H1 (cell line): ENCODE results near the gene ST6GALNAC4. TPM values are rescaled to one million over a fixed set of nuclear protein-coding genes. Genes with fewer than 3 reads are reported as not detected.
A peak's percentile ranks its signal among the peaks of the same experiment; 100 is the strongest.

Experiments
- CTCF ChIA-PET: fragments of 300-600 bp; sonication (Branson Sonifier 250); formaldehyde crosslinking; loops from one replicate; lab custom pipeline; 2021; ENCODE audit not compliant: partially characterized antibody; lab: Charles Lee
- POLR2A ChIA-PET: fragments of 300-600 bp; sonication (Branson Sonifier 250); formaldehyde crosslinking; loops from one replicate; lab custom pipeline; 2021; ENCODE audit warnings: inconsistent platforms; ENCODE audit not compliant: partially characterized antibody; lab: Charles Lee
- DNase-seq, 2 experiments: peaks; one replicate each; pipeline versions ENCODE4 v3.0.0 to v3.0.0-alpha.2; 2010 to 2022; ENCODE audit warnings: low spot score in 2 of 2, low read depth in 1 of 2, mixed read lengths in 1 of 2
- FAIRE-seq: peaks from 2 replicates; lab custom pipeline; 2011; peaks lifted over from hg19 to GRCh38; lab: Jason Lieb, UNC
- H2AFZ ChIP-seq: 2 replicates; pipeline ENCODE4 v1.8.1; 2012; ENCODE audit warnings: low read length, inconsistent platforms
- H2AK5ac ChIP-seq: 2 replicates; pipeline ENCODE4 v1.6.1; 2013; ENCODE audit warnings: low read depth, low read length
- H2BK120ac ChIP-seq: replicated peaks from 2 replicates; pipeline ENCODE3; 2013; ENCODE audit warnings: low read depth, low read length, inconsistent platforms
- H2BK12ac ChIP-seq: 2 replicates; pipeline ENCODE4 v1.6.1; 2013; ENCODE audit warnings: low read depth, low read length
- H2BK15ac ChIP-seq: 2 replicates; pipeline ENCODE4 v1.6.1; 2013; ENCODE audit warnings: low read length
- H2BK20ac ChIP-seq: 2 replicates; pipeline ENCODE4 v1.6.1; 2013; ENCODE audit warnings: low read length
- H2BK5ac ChIP-seq: 2 replicates; pipeline ENCODE4 v1.6.1; 2013; ENCODE audit warnings: low read depth, low read length
- H3K14ac ChIP-seq: 2 replicates; pipeline ENCODE4 v1.6.1; 2013; ENCODE audit warnings: inconsistent platforms; ENCODE audit not compliant: insufficient read length
- H3K18ac ChIP-seq: 2 replicates; pipeline ENCODE4 v1.6.1; 2013; ENCODE audit warnings: low read length; ENCODE audit errors: extremely low read depth
- H3K23ac ChIP-seq: 2 replicates; pipeline ENCODE4 v1.6.1; 2013; ENCODE audit warnings: inconsistent platforms; ENCODE audit not compliant: insufficient read length
- H3K23me2 ChIP-seq: 2 replicates; pipeline ENCODE4 v1.6.1; 2013; ENCODE audit warnings: low read depth, low read length
- H3K27ac ChIP-seq: 2 replicates; pipeline ENCODE4 v1.6.1; 2011; ENCODE audit warnings: low read depth, low read length, inconsistent platforms
- H3K27me3 ChIP-seq, 4 experiments: replicated peaks in 1 of 4; 1 replicate in 1 of 4; 2 replicates in 3 of 4; pipeline versions ENCODE4 v1.6.1 to v1.8.1; 2011 to 2013; ENCODE audit warnings: low read length in 3 of 4, mild to moderate bottlenecking in 3 of 4, inconsistent platforms in 2 of 4, mixed read lengths in 2 of 4, moderate library complexity in 1 of 4; ENCODE audit not compliant: control insufficient read depth in 3 of 4, insufficient read depth in 3 of 4; ENCODE audit errors: extremely low read depth in 1 of 4
- H3K36me3 ChIP-seq, 4 experiments: 2 replicates each; pipeline versions ENCODE4 v1.6.1 to v1.8.1; 2011 to 2013; ENCODE audit warnings: mild to moderate bottlenecking in 4 of 4, low read length in 3 of 4, moderate library complexity in 2 of 4, control low read depth in 1 of 4, inconsistent platforms in 1 of 4; ENCODE audit not compliant: insufficient read depth in 4 of 4, control insufficient read depth in 2 of 4
- H3K4ac ChIP-seq: replicated peaks from 2 replicates; pipeline ENCODE3; 2013; ENCODE audit warnings: low read length, low read depth, mixed read lengths, inconsistent platforms; ENCODE audit not compliant: insufficient read length
- H3K4me1 ChIP-seq, 4 experiments: replicated peaks in 1 of 4; 1 replicate in 1 of 4; 2 replicates in 3 of 4; pipeline versions ENCODE4 v1.6.1 to v1.8.1; 2011 to 2013; ENCODE audit warnings: low read length in 3 of 4, inconsistent platforms in 2 of 4, mixed read lengths in 1 of 4; ENCODE audit not compliant: insufficient read depth in 4 of 4, control insufficient read depth in 3 of 4
- H3K4me2 ChIP-seq, 2 experiments: 2 replicates each; pipeline versions ENCODE4 v1.6.1 to v1.8.1; 2011 to 2013; ENCODE audit warnings: low read depth in 2 of 2, low read length in 2 of 2, control low read depth in 1 of 2, inconsistent platforms in 1 of 2, mild to moderate bottlenecking in 1 of 2; ENCODE audit not compliant: insufficient read depth in 1 of 2
- H3K4me3 ChIP-seq, 4 experiments: fragments of 200-600, 300-600 bp in 1 of 4; sonication (generic), shearing (Covaris generic), sonication (Bioruptor Twin) in 1 of 4; 2 replicates each; pipeline versions ENCODE4 v1.5.1 to v1.8.1; 2011 to 2016; ENCODE audit warnings: low read length in 4 of 4, low read depth in 3 of 4, control low read depth in 2 of 4, inconsistent platforms in 2 of 4, mild to moderate bottlenecking in 2 of 4, mixed read lengths in 1 of 4, moderate library complexity in 1 of 4; ENCODE audit not compliant: insufficient read depth in 2 of 4; ENCODE audit errors: extremely low read depth in 1 of 4
- H3K56ac ChIP-seq: replicated peaks from 2 replicates; pipeline ENCODE3; 2013; ENCODE audit warnings: low read depth, mild to moderate bottlenecking, mixed read lengths, low read length, inconsistent platforms; ENCODE audit not compliant: insufficient read length
- H3K79me1 ChIP-seq: 2 replicates; pipeline ENCODE4 v1.6.1; 2013; ENCODE audit warnings: low read depth, low read length, control low read depth
- H3K79me2 ChIP-seq, 2 experiments: 2 replicates each; pipeline versions ENCODE4 v1.6.1 to v1.8.1; 2012 to 2013; ENCODE audit warnings: low read length in 2 of 2, mild to moderate bottlenecking in 2 of 2, inconsistent platforms in 1 of 2; ENCODE audit not compliant: insufficient read depth in 2 of 2, control insufficient read depth in 1 of 2
- H3K9ac ChIP-seq, 4 experiments: replicated peaks in 1 of 4; 1 replicate in 1 of 4; 2 replicates in 3 of 4; pipeline versions ENCODE4 v1.6.1 to v1.8.1; 2011 to 2013; ENCODE audit warnings: low read depth in 3 of 4, low read length in 3 of 4, control low read depth in 2 of 4, mild to moderate bottlenecking in 2 of 4, moderate library complexity in 2 of 4, inconsistent platforms in 1 of 4; ENCODE audit errors: extremely low read depth in 1 of 4
- H3K9me3 ChIP-seq, 2 experiments: 2 replicates each; pipeline versions ENCODE4 v1.6.1 to v1.8.1; 2012 to 2013; ENCODE audit warnings: mild to moderate bottlenecking in 2 of 2, moderate library complexity in 2 of 2, control low read depth in 1 of 2, inconsistent platforms in 1 of 2, low read depth in 1 of 2, low read length in 1 of 2, mixed read lengths in 1 of 2; ENCODE audit not compliant: insufficient read depth in 2 of 2
- H4K20me1 ChIP-seq, 2 experiments: replicated peaks in 1 of 2; 2 replicates each; pipeline versions ENCODE3 to v1.8.1; 2011 to 2013; ENCODE audit warnings: inconsistent platforms in 2 of 2, low read length in 2 of 2, mild to moderate bottlenecking in 1 of 2; ENCODE audit not compliant: insufficient read depth in 2 of 2, control insufficient read depth in 1 of 2
- H4K5ac ChIP-seq: 2 replicates; pipeline ENCODE4 v1.6.1; 2013; ENCODE audit warnings: low read length, low read depth, mixed read lengths, inconsistent platforms; ENCODE audit not compliant: insufficient read length
- H4K8ac ChIP-seq: 2 replicates; pipeline ENCODE4 v1.8.0; 2013; ENCODE audit warnings: mild to moderate bottlenecking, moderate library complexity, low read length, inconsistent platforms; ENCODE audit not compliant: insufficient read depth; ENCODE audit errors: extremely low read depth
- H4K91ac ChIP-seq: replicated peaks from 2 replicates; pipeline ENCODE3; 2013; ENCODE audit warnings: low read length, mixed read lengths, inconsistent platforms; ENCODE audit not compliant: insufficient read length
- BACH1 ChIP-seq: IDR thresholded peaks from 2 replicates; pipeline ENCODE4 v1.6.1; 2012; ENCODE audit warnings: low read length, improper control_type of control experiment
- BRCA1 ChIP-seq: IDR thresholded peaks from 2 replicates; pipeline ENCODE4 v1.6.1; 2012; ENCODE audit warnings: low read depth, low read length, improper control_type of control experiment
- CEBPB ChIP-seq: IDR thresholded peaks from 2 replicates; pipeline ENCODE4 v1.6.1; 2012; ENCODE audit warnings: low read depth, low read length
- EZH2 ChIP-seq: fragments of 200-600 bp; sonication (generic); IDR thresholded peaks from 2 replicates; pipeline ENCODE4 v1.7.1; 2012; ENCODE audit warnings: low read depth, mild to moderate bottlenecking, moderate library complexity, low read length, inconsistent platforms; ENCODE audit not compliant: severe bottlenecking
- JUN ChIP-seq: IDR thresholded peaks from 2 replicates; pipeline ENCODE4 v1.6.1; 2011; ENCODE audit warnings: low read depth, mild to moderate bottlenecking, improper control_type of control experiment, low read length
- KDM5A ChIP-seq: fragments of 200-600 bp; IDR thresholded peaks from 2 replicates; pipeline ENCODE4 v1.7.1; 2012; ENCODE audit warnings: mild to moderate bottlenecking, low read length, inconsistent platforms, mixed read lengths
- MAX ChIP-seq: IDR thresholded peaks from 2 replicates; pipeline ENCODE4 v1.6.1; 2012; ENCODE audit warnings: inconsistent platforms
- NRF1 ChIP-seq: IDR thresholded peaks from 2 replicates; pipeline ENCODE4 v1.6.1; 2011; ENCODE audit warnings: mild to moderate bottlenecking, low read depth, low read length, improper control_type of control experiment
- SP1 ChIP-seq: IDR thresholded peaks from 2 replicates; pipeline ENCODE4 v1.6.1; 2011; ENCODE audit warnings: low read depth, low read length
- TAF1 ChIP-seq: IDR thresholded peaks from 2 replicates; pipeline ENCODE4 v1.6.1; 2011; ENCODE audit warnings: mild to moderate bottlenecking, low read depth, low read length
- TBP ChIP-seq: IDR thresholded peaks from 2 replicates; pipeline ENCODE4 v1.6.1; 2011; ENCODE audit warnings: low read depth, low read length, improper control_type of control experiment
- TCF12 ChIP-seq: IDR thresholded peaks from 2 replicates; pipeline ENCODE4 v1.6.1; 2011; ENCODE audit warnings: low read depth, mild to moderate bottlenecking, low read length
- TEAD4 ChIP-seq: IDR thresholded peaks from 2 replicates; pipeline ENCODE4 v1.6.1; 2012; ENCODE audit warnings: low read depth, low read length, inconsistent platforms, mixed read lengths
- YY1 ChIP-seq: IDR thresholded peaks from 2 replicates; pipeline ENCODE4 v1.6.1; 2011; ENCODE audit warnings: low read depth, mild to moderate bottlenecking, low read length
- WGBS, 2 experiments: shearing (Covaris generic) in 1 of 2; methylation state at CpG; one replicate each; pipeline versions ENCODE4 v1.1.6 to v1.1.7; 2013 to 2015; ENCODE audit warnings: low lambda C conversion rate in 2 of 2, mixed read lengths in 2 of 2, inconsistent platforms in 1 of 2, low coverage in 1 of 2, missing lambda C conversion rate in 1 of 2; ENCODE audit not compliant: insufficient replicate concordance in 2 of 2, insufficient coverage in 1 of 2, insufficient read length in 1 of 2; ENCODE audit errors: extremely low coverage in 1 of 2, missing lambda C conversion rate in 1 of 2; 5-methylcytosine and 5-hydroxymethylcytosine counted together
- polyA plus RNA-seq, 7 experiments: library from polyadenylated mRNA; depleted of rRNA in 3 of 7; stranded (reverse) in 5 of 7; unstranded in 2 of 7; fragments of >200 nt in 5 of 7; fragments of 200-250 nt in 2 of 7; gene quantifications; 1 replicate in 5 of 7; 2 replicates in 1 of 7; 4 replicates in 1 of 7; pipeline versions ENCODE4 v1.2.1 to v1.2.3, GENCODE V29; 2011 to 2013; ENCODE audit warnings: missing spikeins in 2 of 7, mixed read lengths in 2 of 7
- total RNA-seq: library from RNA; stranded (reverse); fragmentation: NEBNext Ultra II Directional; extraction: Animal tissue kit (Norgen Biotek cat#: 25700); gene quantifications from 2 replicates; pipeline ENCODE4 v1.2.1, GENCODE V29; 2021

ST6GALNAC4 gene
- total and polyA plus RNA-seq, 2 of the 8 experiments (the other 6 are each of a cell fraction or from before 2014, with no cell fraction given): 21.8 to 34.1 TPM

DNA sequence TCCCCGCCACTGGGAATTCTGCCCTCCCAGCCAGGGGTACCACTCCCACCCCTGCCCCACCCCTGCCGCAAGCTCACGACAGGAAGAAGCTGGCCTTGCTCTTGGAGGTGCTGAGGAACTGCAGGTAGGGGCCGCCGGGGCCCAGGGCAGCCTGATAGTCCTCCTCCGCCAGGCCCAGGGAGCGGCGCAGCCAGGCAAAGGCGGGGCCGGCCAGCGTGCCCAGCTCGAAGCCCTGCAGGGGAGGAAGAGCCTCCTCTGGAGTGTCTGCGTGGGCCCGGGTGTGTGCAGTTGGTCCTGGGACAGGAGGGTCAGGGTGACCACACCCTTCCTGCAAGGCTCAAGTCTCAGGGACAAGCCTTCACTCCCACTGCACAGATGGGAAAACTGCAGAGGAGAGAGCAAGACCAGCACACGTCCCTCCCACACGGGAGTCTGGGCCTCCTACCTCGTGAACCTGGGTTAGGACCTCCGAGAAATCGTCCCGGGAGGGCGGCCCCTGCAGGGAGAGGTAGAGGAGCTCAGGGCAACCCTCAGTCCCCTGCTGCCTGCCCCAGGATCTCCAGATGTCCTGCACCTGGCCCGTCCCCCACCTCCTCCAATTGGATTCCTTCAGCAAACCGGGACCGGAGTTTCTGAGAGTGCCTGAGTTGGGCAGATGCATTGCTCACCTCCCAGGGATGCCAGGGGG lies 11.3 kb upstream of the ST6GALNAC4 start:
- no peak for FAIRE-seq
- H3K27ac ChIP-seq: no peak overlapping the region
- no peak overlapping the region for H2AFZ ChIP-seq
- H4K20me1 ChIP-seq: peaks cover 0 to 3% of the 10 kb centered on the region in 2 experiments
- H2BK12ac ChIP-seq: peak overlapping the region; percentile 32; the same call in 1 of the 2 replicates
- H2BK20ac ChIP-seq: no peak overlapping the region
- no peak overlapping the region for H3K23ac ChIP-seq
- no peaks in the 10 kb centered on the region for H3K36me3 ChIP-seq
- H3K14ac ChIP-seq: no peak overlapping the region
- H3K4me3 ChIP-seq: peak overlapping the region; percentile 31 to 62 (median 48)
- H4K91ac ChIP-seq: peak overlapping the region; percentile 75
- TF ChIP-seq MAX: no peak
- TF ChIP-seq JUN: no peak
- TF ChIP-seq NRF1: no peak
- TF ChIP-seq CEBPB: no peak
- no peak for TF ChIP-seq SP1
- TF ChIP-seq TCF12: no peak
- no peak for TF ChIP-seq YY1
- TF ChIP-seq TBP: no peak
- TF ChIP-seq TEAD4: no peak
- TF ChIP-seq EZH2: no peak
- no peak for TF ChIP-seq BACH1
- TF ChIP-seq TAF1: no peak
- no peak for TF ChIP-seq KDM5A
- no peak for TF ChIP-seq BRCA1
- DNase-seq: no peak
- H2AK5ac ChIP-seq: no peak overlapping the region
- H2BK15ac ChIP-seq: peak overlapping the region; percentile 13; the same call in 1 of the 2 replicates
- CTCF ChIA-PET: interaction anchor here (0.6 to 8.1 kb wide), 8 partner anchors 15 to 1898 kb away, joined by 3 to 68 read pairs (median 4); no protein-coding TSS in a partner anchor
- no peak overlapping the region for H2BK5ac ChIP-seq
- H3K23me2 ChIP-seq: peaks cover 20% of the 10 kb centered on the region; the same call in 1 of the 2 replicates
- no peak overlapping the region for H2BK120ac ChIP-seq
- H4K5ac ChIP-seq: no peak overlapping the region
- peak overlapping the region; percentile 66; the same call in 1 of the 2 replicates for H4K8ac ChIP-seq
- H3K4me2 ChIP-seq: peak overlapping the region; percentile 76 to 96
- no peaks in the 10 kb centered on the region for H3K9me3 ChIP-seq
- no peak overlapping the region for H3K9ac ChIP-seq
- H3K4me1 ChIP-seq: peaks cover 13 to 24% (median 20%) of the 10 kb centered on the region in 4 experiments
- peaks cover 0 to 18% (median 16%) of the 10 kb centered on the region in 4 experiments; a peak in 6 of 7 replicates for H3K27me3 ChIP-seq
- no peaks in the 10 kb centered on the region for H3K79me1 ChIP-seq
- no peak overlapping the region for H3K56ac ChIP-seq
- H3K4ac ChIP-seq: no peak overlapping the region
- H3K79me2 ChIP-seq: no peaks in the 10 kb centered on the region
- 23% methylated on average over 23 of the region's 24 CpGs; no CpG with 5 or more reads in 1 of the 2 experiments for WGBS, 2 experiments
- POLR2A ChIA-PET: interaction anchor here (0.7 to 1.6 kb wide), 8 partner anchors 9 to 172 kb away, joined by 3 to 5 read pairs (median 3); partner anchors contain the start of genes DPM2, NAIF1 and SLC25A25
- peak overlapping the region; percentile 48 for H3K18ac ChIP-seq
